A549 (cell line): ENCODE measurements around the gene PTPRG. TPM values are rescaled to one million over a fixed set of nuclear protein-coding genes. Genes with fewer than 3 reads are reported as not detected.

Experiments
- ATAC-seq, 2 experiments: fragments of 200-7000 bp in 1 of 2; fragments of >200 bp in 1 of 2; cut with Nextera tagmentation in 1 of 2; cut with Tn5 transposase in 1 of 2; 3 replicates each; pipeline versions ENCODE4 v1.8.0 to v1.9.1; 2018 to 2020; ENCODE audit warnings: mild to moderate bottlenecking in 1 of 2, moderate library complexity in 1 of 2
- CTCF ChIA-PET: fragments of 300-600 bp; sonication (Branson Sonifier 250); formaldehyde crosslinking; extraction: SDS; loops from one replicate; lab custom pipeline; 2021; ENCODE audit warnings: antibody characterized with exemption, inconsistent platforms; lab: Yijun Ruan, JAX
- POLR2A ChIA-PET: fragments of 350-600 bp; formaldehyde crosslinking; extraction: SDS; loops from one replicate; lab custom pipeline; 2021; ENCODE audit warnings: antibody characterized with exemption, inconsistent platforms; lab: Yijun Ruan, JAX
- DNase-seq, 2 experiments: peaks; one replicate each; pipeline versions ENCODE4 v3.0.0 to v3.0.0-alpha.2; 2011 to 2016; ENCODE audit warnings: low read depth in 1 of 2, low spot score in 1 of 2
- FAIRE-seq: peaks from 2 replicates; lab custom pipeline; 2011; peaks lifted over from hg19 to GRCh38; lab: Jason Lieb, UNC
- H3K27ac ChIP-seq, 2 experiments: fragments of >200 bp; sonication (Bioruptor Twin); formaldehyde crosslinking; 3 replicates each; pipeline ENCODE4 v1.5.1; 2016 to 2017
- H3K4me1 ChIP-seq: fragments of >200 bp; sonication (Bioruptor Twin); formaldehyde crosslinking; 3 replicates; pipeline ENCODE4 v1.6.1; 2016
- H3K4me2 ChIP-seq: fragments of >200 bp; sonication (Bioruptor Twin); formaldehyde crosslinking; 3 replicates; pipeline ENCODE4 v1.6.1; 2016
- H3K4me3 ChIP-seq: fragments of >200 bp; sonication (Bioruptor Twin); formaldehyde crosslinking; 3 replicates; pipeline ENCODE4 v1.5.1; 2016
- H3K9me3 ChIP-seq: fragments of >200 bp; sonication (Bioruptor Twin); formaldehyde crosslinking; 3 replicates; pipeline ENCODE4 v1.6.1; 2016
- ATOH8 ChIP-seq: fragments of 250-450 bp; sonication (Bioruptor Pico); IDR thresholded peaks from 2 replicates; pipeline ENCODE4 v1.5.0; 2020; ENCODE audit warnings: low read depth, mild to moderate bottlenecking, moderate library complexity
- CBX8 ChIP-seq: fragments of 200-600 bp; sonication (generic); IDR thresholded peaks from 2 replicates; pipeline ENCODE4 v1.6.1; 2016
- CHD2 ChIP-seq: fragments of 150-350 bp; IDR thresholded peaks from 2 replicates; pipeline ENCODE4 v1.6.1; 2014; ENCODE audit warnings: low read length; ENCODE audit not compliant: partially characterized antibody
- CTCF ChIP-seq: fragments of >200 bp; sonication (Bioruptor Twin); formaldehyde crosslinking; IDR thresholded peaks from 3 replicates; pipeline ENCODE4 v1.5.1; 2016
- EP300 ChIP-seq, 2 experiments: fragments of >200 bp; sonication (Bioruptor Twin); formaldehyde crosslinking; IDR thresholded peaks; 2 replicates in 1 of 2; 3 replicates in 1 of 2; pipeline ENCODE4 v1.6.1; 2016 to 2017
- FOSL2 ChIP-seq, 2 experiments: fragments of 450-650 bp in 1 of 2; fragments of >200 bp in 1 of 2; sonication (Bioruptor Twin) in 1 of 2; formaldehyde crosslinking; IDR thresholded peaks; 2 replicates each; pipeline versions ENCODE4 v1.5.0 to v1.6.1; 2016 to 2020; ENCODE audit warnings: mild to moderate bottlenecking in 1 of 2, moderate library complexity in 1 of 2
- FOXS1 ChIP-seq: fragments of 250-450 bp; sonication (Bioruptor Pico); IDR thresholded peaks from 2 replicates; pipeline ENCODE4 v1.5.0; 2020; ENCODE audit warnings: mild to moderate bottlenecking, moderate library complexity
- HDAC2 ChIP-seq: fragments of 200-600 bp; sonication (generic); IDR thresholded peaks from 2 replicates; pipeline ENCODE4 v1.6.1; 2016
- HEYL ChIP-seq: fragments of 250-450 bp; sonication (Bioruptor Pico); IDR thresholded peaks from 2 replicates; pipeline ENCODE4 v1.8.0; 2021; ENCODE audit warnings: mild to moderate bottlenecking, moderate library complexity
- HOXB13 ChIP-seq: fragments of 250-450 bp; sonication (Bioruptor Pico); IDR thresholded peaks from 2 replicates; pipeline ENCODE4 v1.5.0; 2020; ENCODE audit warnings: low read depth, mild to moderate bottlenecking, moderate library complexity
- JUNB ChIP-seq: fragments of >200 bp; sonication (Bioruptor Twin); formaldehyde crosslinking; IDR thresholded peaks from 2 replicates; pipeline ENCODE4 v1.6.1; 2016
- KDM1A ChIP-seq: fragments of 200-600 bp; sonication (generic); IDR thresholded peaks from 2 replicates; pipeline ENCODE4 v1.6.1; 2016; ENCODE audit warnings: low read depth, mild to moderate bottlenecking
- MAFK ChIP-seq: fragments of 450-650 bp; IDR thresholded peaks from 2 replicates; pipeline ENCODE4 v1.6.1; 2014; ENCODE audit not compliant: partially characterized antibody
- MAZ ChIP-seq: fragments of 150-350 bp; IDR thresholded peaks from 2 replicates; pipeline ENCODE4 v1.6.1; 2014; ENCODE audit warnings: antibody characterized with exemption, low read depth, low read length, borderline replicate concordance
- MYC ChIP-seq: IDR thresholded peaks from 2 replicates; pipeline ENCODE4 v1.6.1; 2012; ENCODE audit warnings: mild to moderate bottlenecking, inconsistent platforms, low read length, improper control_type of control experiment, borderline replicate concordance
- POLR2A ChIP-seq: IDR thresholded peaks from 2 replicates; pipeline ENCODE4 v1.6.1; 2012; ENCODE audit warnings: mild to moderate bottlenecking, low read length
- REST ChIP-seq: fragments of 200-600 bp; sonication (generic); IDR thresholded peaks from 2 replicates; pipeline ENCODE4 v1.6.1; 2016; ENCODE audit warnings: antibody characterized with exemption, mild to moderate bottlenecking, moderate library complexity
- RNF2 ChIP-seq: fragments of 200-600 bp; sonication (generic); IDR thresholded peaks from 2 replicates; pipeline ENCODE4 v1.6.1; 2016; ENCODE audit warnings: low read depth, mild to moderate bottlenecking, antibody characterized with exemption, moderate library complexity, borderline replicate concordance
- SREBF2 ChIP-seq: fragments of 450-650 bp; IDR thresholded peaks from 2 replicates; pipeline ENCODE4 v1.6.1; 2014; ENCODE audit warnings: mild to moderate bottlenecking, moderate library complexity
- TFCP2L1 ChIP-seq: fragments of 250-450 bp; sonication (Bioruptor Pico); IDR thresholded peaks from 2 replicates; pipeline ENCODE4 v1.5.0; 2021; ENCODE audit warnings: mild to moderate bottlenecking
- TP53 ChIP-seq: fragments of 250-450 bp; sonication (Bioruptor Pico); IDR thresholded peaks from 2 replicates; pipeline ENCODE4 v1.5.0; 2021; ENCODE audit warnings: mild to moderate bottlenecking, moderate library complexity
- ZC3H11A ChIP-seq: fragments of 450-650 bp; IDR thresholded peaks from 2 replicates; pipeline ENCODE4 v1.6.1; 2014; ENCODE audit warnings: antibody characterized with exemption, mild to moderate bottlenecking
- ZSCAN20 ChIP-seq: fragments of 250-450 bp; sonication (Bioruptor Pico); IDR thresholded peaks from 2 replicates; pipeline ENCODE4 v1.8.0; 2022; ENCODE audit warnings: mild to moderate bottlenecking, moderate library complexity
- WGBS: methylation state at CpG from one replicate; pipeline ENCODE4 v1.1.6; 2017; ENCODE audit errors: missing lambda C conversion rate; 5-methylcytosine and 5-hydroxymethylcytosine counted together
- polyA plus RNA-seq, 4 experiments: library from polyadenylated mRNA; depleted of rRNA in 3 of 4; stranded (reverse); fragments of >200 nt; fragmentation: RNase III in 1 of 4; extraction: RNeasy Plus Mini Kit Qiagen cat#74134 plus additional on column Dnase treatment in 1 of 4; gene quantifications; 2 replicates in 3 of 4; 3 replicates in 1 of 4; pipeline ENCODE4 v1.2.3, GENCODE V29; 2011 to 2017

The PTPRG gene
- polyA plus RNA-seq, 2 of the 4 experiments (the other 2 are of a cell fraction): 4.5 to 4.8 TPM

- WGBS: 32% methylated on average over 2 of the region's 2 CpGs
- Histone ChIP-seq H3K4me2 (no peak overlapping the region), H3K27ac (no peak overlapping the region), H3K9me3 (no peaks in the 10 kb centered on the region), H3K4me1 (no peaks in the 10 kb centered on the region), H3K4me3 (no peak overlapping the region)
- FAIRE-seq (no peak), ATAC-seq (no peak), DNase-seq (no peak)
- ChIA-PET CTCF (no interaction called here), POLR2A (no interaction called here)
- TF ChIP-seq KDM1A: no peak
- no peak for TF ChIP-seq MYC
- no peak for TF ChIP-seq MAFK
- TF ChIP-seq RNF2: no peak
- no peak for TF ChIP-seq FOXS1 (CRISPR knock-in tag)
- no peak for TF ChIP-seq TFCP2L1 (CRISPR knock-in tag)
- no peak for TF ChIP-seq CBX8
- TF ChIP-seq HDAC2: no peak
- no peak for TF ChIP-seq HOXB13 (CRISPR knock-in tag)
- no peak for TF ChIP-seq CTCF
- TF ChIP-seq CHD2: no peak
- no peak for TF ChIP-seq EP300 (IDR thresholded peaks at IDR 0.05)
- no peak for TF ChIP-seq HEYL (CRISPR knock-in tag)
Observed at GRCh38 chr3:62020706-62021105, 459.3 kb downstream of the PTPRG start.

- H3K4me2 ChIP-seq: no peak overlapping the region
- DNase-seq (no peak), ATAC-seq (no peak), FAIRE-seq (no peak)
- no peaks in the 10 kb centered on the region for H3K9me3 ChIP-seq
- POLR2A ChIA-PET: interaction anchor here (0.6 kb wide), 1 partner anchor 26 kb away, joined by 4 read pairs; no protein-coding TSS in a partner anchor
- CTCF ChIA-PET: no interaction called here
- H3K4me3 ChIP-seq: no peak overlapping the region
- H3K27ac ChIP-seq: no peak overlapping the region
- TF ChIP-seq CBX8 (no peak), ATOH8 (CRISPR knock-in tag) (no peak), MAZ (no peak), REST (no peak), TP53 (CRISPR knock-in tag) (no peak), SREBF2 (no peak), JUNB (no peak), HOXB13 (CRISPR knock-in tag) (no peak), FOSL2 (IDR thresholded peaks at IDR 0.05) (no peak), FOSL2 (CRISPR knock-in tag; IDR thresholded peaks at IDR 0.05) (no peak), ZC3H11A (no peak), TFCP2L1 (CRISPR knock-in tag) (no peak), EP300 (IDR thresholded peaks at IDR 0.05) (no peak), MAFK (no peak), ZSCAN20 (CRISPR knock-in tag) (no peak), POLR2A (no peak)
- H3K4me1 ChIP-seq: no peaks in the 10 kb centered on the region
- 59% methylated on average over 4 of the region's 4 CpGs for WGBS
Observed at GRCh38 chr3:62022312-62022711, 460.9 kb downstream of the PTPRG start.
